Astrocyte of the spinal cord (primary cell): Measurements from ENCODE around the gene AFAP1L1.

Source experiments
- DNase-seq: peaks from one replicate; pipeline ENCODE4 v3.0.0; 2011; ENCODE audit warnings: low read depth, low spot score
- H3K4me3 ChIP-seq: 2 replicates; pipeline ENCODE4 v1.5.1; 2011; ENCODE audit warnings: low read depth, mild to moderate bottlenecking, low read length, moderate library complexity
- in situ Hi-C: cut with HindIII; loops from 2 replicates; pipeline ENCODE4 v1.10.0; 2017; ENCODE audit warnings: low sequenced_read_pairs
- TF ChIP-seq, protein P1 (sequence below): IDR thresholded peaks from 2 replicates; pipeline ENCODE4 v1.5.1; 2012; ENCODE audit warnings: low read depth, mild to moderate bottlenecking, low read length, inconsistent platforms

AFAP1L1 gene

DNA sequence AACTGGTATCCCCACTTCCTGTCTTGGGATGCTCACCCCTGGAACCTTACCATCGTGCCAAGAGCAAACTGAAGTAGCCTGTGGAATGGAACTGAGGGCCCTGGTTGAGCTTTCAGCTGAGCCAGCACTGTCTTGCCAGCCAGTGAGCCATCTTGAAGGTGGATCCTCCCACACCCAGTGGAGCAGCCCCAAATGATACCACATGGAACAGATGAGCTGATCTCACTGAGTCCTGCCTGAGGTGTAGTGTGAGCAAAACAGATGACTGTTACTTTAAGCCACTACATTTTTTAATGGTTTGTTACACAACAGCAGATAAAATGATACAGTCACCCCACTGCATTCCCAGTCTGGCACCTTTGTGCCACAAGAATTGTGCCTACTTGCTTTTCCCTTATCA lies 84.0 kb downstream of the AFAP1L1 start:
- DNase-seq: no peak
- in situ Hi-C loops: no loop called here
- H3K4me3 ChIP-seq: no peak overlapping the region
- TF ChIP-seq, protein P1, sequence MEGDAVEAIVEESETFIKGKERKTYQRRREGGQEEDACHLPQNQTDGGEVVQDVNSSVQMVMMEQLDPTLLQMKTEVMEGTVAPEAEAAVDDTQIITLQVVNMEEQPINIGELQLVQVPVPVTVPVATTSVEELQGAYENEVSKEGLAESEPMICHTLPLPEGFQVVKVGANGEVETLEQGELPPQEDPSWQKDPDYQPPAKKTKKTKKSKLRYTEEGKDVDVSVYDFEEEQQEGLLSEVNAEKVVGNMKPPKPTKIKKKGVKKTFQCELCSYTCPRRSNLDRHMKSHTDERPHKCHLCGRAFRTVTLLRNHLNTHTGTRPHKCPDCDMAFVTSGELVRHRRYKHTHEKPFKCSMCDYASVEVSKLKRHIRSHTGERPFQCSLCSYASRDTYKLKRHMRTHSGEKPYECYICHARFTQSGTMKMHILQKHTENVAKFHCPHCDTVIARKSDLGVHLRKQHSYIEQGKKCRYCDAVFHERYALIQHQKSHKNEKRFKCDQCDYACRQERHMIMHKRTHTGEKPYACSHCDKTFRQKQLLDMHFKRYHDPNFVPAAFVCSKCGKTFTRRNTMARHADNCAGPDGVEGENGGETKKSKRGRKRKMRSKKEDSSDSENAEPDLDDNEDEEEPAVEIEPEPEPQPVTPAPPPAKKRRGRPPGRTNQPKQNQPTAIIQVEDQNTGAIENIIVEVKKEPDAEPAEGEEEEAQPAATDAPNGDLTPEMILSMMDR: no peak

DNA sequence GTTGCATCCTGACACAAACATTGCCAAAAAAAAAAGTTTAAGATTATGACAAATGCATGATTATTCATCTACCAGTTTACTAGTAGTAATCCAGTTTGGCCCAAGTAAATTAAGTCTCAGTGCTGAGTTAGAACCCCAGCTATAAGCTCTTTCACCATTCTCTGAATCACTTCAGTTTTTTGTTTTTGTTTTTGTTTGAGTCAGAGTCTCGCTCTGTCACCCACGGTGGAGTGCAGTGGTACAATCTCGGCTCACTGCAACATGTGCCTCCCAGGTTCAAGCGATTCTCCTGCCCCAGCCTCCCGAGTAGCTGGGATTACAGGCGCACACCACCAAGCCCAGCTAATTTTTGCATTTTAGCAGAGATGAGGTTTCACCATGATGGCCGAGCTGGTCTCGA lies 84.7 kb downstream of the AFAP1L1 start:
- TF ChIP-seq, protein P1: no peak
- no peak for DNase-seq
- H3K4me3 ChIP-seq: no peak overlapping the region
- in situ Hi-C loops: no loop called here

DNA sequence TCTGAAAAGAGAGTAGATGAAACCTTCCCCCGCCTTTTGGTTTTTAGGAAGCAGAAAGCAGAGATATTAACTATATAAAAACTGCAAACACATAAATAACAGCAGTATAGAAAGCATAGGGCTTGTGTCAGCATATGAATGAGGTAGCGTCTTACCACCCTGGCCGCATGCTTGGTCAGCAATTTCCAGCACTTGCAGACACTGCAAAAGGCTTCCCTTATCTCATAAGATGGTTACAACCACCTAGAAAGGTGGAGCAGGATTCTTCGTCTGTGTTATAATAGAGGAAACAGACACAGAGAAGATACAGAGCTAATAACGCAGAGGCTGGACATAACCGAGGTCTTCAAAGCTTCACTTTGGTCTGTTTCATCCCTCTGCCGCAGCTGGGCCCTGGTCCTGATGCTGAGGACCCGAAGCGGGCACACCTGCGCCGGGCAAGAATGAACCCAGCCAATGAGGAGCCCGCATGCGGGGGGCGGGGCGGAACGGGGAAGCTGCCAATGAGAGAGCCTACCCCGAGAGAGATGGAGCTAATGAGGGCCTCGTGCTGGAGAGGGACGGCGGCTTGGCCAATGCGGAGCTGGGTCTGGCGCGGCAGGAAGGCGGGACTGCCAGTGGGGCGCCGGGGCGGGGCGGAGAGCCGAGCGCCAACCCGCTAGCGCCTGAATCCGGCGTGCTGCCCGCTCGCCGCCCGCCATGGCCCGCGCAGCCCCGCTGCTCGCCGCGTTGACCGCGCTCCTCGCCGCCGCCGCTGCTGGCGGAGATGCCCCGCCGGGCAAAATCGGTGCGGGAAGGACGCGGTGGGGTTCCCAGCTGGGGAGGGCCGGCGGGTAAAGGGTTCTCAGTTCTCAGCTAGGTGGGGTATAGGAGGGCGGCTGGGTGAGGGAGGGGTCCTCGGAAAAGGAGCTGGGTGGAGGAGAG lies 86.0 kb downstream of the AFAP1L1 start, which contains the start of gene PCYOX1L:
PCYOX1L (plus strand) TSS at position 677 of the 924 bp plus-strand sequence; CDS start at position 700, 23 bp downstream.
- peak; percentile 95 for DNase-seq
- TF ChIP-seq, protein P1: no peak
- H3K4me3 ChIP-seq: peak within 1 kb of the TSS; percentile 75
- in situ Hi-C loops: no loop called here

DNA sequence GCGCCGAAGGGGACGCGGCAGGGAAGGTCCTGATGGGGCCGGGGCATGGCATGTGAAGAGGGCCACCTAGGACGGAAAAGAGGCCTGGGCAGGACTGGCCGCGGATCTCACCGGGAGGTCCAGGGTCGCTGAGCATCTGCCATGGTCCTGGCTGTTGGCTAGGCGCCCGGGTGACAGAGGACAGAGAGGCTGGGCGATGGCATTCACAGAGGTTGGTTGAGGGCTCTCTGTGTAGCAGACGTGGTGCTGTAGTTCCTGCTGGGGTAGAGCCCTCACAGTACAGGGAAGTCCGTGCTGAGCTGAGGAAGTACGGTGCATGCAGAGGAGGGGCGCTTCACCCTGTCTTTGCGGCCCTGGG lies 86.6 kb downstream of the AFAP1L1 start:
- H3K4me3 ChIP-seq: peak overlapping the region; percentile 75
- TF ChIP-seq, protein P1: no peak
- in situ Hi-C loops: no loop called here
- no peak for DNase-seq

DNA sequence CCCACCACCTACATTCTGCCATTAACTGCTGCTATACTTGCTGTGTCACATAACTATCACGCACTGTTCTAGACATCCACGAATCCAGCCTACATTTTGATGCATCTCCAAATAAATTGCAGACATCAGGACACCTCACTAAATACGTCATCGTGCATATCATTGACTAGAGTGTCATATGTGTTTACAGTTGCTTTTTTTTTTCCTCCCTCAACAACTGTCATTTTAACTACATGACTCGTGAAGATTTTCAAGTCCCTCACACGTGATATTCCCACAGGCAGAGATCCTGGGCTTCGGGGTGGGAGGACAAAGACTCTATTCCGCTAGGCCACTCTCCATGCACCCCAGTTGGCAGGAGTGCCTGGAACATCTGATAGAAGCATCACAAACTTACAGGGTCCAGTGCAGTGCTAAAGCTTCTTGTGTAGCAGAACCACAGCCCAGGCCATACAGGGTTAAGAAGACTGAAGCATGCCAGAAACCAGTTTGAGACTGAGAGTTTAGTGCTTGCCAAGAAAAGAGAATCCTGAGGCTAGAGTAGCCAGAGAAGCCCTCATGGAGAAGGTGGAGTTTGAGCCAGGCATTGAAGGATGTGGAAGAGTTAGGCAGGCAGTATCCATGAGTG lies 87.3 kb downstream of the AFAP1L1 start:
- in situ Hi-C loops: no loop called here
- TF ChIP-seq, protein P1: no peak
- no peak overlapping the region for H3K4me3 ChIP-seq
- DNase-seq: no peak

DNA sequence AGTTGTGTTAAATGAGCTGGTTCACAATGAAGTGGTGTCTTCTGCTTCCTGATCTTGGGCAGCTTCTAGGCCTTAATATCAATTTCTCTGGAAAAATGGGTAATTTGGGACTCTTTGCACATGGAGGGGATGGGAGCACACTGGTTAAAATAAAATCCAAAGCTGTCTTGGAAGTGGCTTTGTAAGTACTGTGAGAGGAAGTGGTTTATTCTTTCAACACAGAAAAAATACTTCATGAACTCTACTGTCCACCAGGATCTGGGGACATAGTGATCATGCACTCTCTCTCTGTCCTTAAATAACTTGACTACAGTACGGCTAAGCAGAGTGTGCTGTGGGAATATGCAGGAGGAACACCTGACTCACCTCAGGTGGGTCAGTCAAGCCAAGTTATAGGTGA lies 88.6 kb downstream of the AFAP1L1 start:
- no peak for DNase-seq
- in situ Hi-C loops: no loop called here
- H3K4me3 ChIP-seq: no peak overlapping the region
- TF ChIP-seq, protein P1: no peak
